Middle frontal gyrus (tissue), 1 donor: ENCODE data around the gene USP22.
A peak's percentile ranks its signal among the peaks of the same experiment; 100 is the strongest.

Experiments used
- DNase-seq: peaks from one replicate; pipeline ENCODE4 v3.0.0-alpha.2; 2015; ENCODE audit warnings: low spot score; ENCODE audit errors: extremely low spot score

The USP22 gene

DNA sequence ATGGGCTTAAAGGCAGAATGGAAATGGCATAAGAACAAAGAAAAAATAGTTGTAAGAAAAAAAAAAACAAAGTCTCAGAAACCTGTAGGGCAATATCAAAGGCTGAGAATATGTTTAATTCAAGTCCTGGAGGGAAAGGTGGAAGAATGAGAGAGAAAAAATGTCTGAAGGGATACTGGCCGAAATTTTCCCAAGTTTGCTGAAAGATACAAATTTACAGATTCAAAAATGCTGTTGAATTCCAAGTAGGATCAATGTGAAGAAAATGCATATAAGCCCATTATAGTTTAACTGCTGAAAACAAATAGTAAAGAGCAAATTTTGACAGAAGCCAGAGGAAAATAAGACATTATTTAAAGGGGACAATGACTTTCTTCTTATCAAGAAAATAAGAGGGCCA lies 6.6 kb upstream of the USP22 start:
- DNase-seq = no peak

DNA sequence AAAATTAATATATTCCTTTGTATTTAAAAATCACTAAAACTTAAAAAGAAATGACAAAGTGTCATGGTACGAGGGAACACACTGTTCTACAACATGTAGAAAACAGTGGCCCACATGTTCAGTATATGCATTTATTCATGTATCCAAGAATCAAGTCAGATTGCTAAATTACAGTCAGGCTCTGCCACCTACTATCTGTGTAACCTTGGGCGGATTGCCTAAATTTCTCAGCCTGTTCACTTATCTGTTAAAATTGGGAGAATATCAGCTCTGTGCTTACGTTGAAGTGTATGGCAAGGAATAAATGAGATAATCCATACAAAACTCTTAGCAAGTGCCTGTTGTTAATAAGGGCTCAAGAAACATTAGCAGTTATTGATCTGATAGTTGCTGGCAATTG lies 3.4 kb upstream of the USP22 start:
- no peak for DNase-seq

DNA sequence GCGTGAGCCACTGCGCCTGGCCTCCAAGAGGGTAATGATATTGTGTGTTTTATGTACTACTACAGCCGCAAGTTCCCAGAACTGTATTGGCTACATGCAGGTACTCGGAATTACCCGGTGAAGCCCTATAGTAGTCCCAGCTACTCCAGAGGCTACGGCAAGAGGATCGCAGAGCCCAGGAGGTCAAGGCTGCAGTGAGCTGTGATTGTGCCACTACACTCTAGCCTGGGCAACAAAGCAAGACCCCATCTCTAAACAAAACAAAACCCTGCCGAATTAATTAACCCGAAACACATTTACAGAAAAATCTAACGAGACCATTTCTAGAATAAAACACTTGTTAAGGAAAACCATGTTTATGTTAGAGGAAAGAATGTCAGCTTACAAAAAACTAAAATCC lies 2.2 kb upstream of the USP22 start:
- no peak for DNase-seq

DNA sequence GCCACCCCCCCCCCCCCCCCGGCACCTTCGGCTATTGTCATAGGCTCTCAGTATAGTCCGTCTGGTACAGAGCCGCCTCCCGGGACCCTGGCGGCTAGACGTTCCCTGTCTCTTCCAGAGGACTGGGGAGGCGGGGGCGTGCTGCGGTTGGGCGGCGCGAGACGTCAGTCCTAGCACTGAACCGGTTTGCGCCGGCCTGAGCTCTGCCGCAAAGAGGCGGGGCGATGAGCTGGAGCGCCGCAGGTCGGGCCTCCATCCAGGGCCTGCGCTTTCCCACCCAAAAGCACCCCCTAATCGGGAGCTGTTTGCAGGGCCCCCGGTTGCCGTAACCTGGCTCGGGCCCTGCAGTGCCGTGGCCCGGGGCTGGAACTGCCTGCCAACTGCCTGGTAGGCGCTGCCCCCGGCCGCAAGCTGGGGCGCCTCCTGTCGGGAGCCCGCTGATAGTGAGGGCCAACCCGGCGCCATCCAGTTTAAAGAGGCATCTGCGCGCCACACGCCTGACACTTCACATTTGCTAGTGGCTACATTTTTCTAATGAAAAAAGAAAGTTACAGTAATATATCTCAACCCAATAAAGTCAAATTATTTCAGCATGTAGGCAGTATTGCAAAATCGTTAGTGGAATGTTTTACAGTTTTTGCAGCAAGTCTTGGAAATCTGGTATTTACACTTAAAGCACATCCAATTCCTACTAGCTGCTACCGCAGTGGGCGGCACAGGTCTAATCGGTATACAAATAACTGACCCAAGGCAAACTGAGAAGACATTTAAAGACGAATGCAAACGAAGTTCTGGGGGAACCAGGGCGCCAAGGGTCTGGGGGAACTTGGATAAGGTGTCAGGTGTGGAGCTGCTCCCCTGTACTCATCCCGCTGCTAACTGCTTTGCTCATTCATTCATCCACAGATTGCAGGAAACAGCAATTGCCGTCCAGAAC lies 753 bp upstream of the USP22 start:
- DNase-seq = peak; percentile 97

DNA sequence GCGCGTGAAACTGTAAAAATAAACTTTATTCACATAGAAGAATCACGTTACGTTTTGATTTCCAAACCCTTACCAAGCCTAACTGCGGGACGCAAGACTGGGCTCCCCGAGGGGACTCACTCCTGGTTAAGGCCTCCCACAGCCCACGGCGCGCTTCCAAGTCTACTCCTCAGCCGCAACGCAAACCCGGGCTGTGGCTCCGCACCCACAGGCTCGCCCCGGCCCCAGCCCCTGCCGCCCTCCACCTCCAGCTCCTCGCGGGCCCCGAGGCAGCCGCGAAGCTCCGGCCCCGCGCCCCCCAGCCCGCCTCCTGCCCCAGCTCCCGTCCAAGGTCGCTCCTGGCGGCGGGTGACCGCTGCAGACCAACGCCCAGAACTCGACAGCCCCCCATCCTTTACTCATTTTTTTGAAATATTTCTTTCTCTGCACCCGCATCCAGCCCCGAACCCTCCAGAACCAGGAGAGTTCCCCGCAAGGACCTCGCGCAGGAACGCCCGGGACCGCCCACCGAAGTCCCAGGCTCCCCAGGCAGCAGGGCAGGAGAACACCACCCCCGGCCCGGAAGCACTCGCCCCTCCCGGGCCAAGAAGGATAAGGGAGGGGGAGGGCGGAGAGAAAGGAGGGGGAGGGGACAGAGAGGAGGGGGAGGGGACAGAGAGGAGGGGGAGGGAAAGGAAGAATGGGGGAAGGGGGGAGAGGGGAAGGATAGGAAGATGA lies 912 bp downstream of the USP22 start:
- DNase-seq = no peak

DNA sequence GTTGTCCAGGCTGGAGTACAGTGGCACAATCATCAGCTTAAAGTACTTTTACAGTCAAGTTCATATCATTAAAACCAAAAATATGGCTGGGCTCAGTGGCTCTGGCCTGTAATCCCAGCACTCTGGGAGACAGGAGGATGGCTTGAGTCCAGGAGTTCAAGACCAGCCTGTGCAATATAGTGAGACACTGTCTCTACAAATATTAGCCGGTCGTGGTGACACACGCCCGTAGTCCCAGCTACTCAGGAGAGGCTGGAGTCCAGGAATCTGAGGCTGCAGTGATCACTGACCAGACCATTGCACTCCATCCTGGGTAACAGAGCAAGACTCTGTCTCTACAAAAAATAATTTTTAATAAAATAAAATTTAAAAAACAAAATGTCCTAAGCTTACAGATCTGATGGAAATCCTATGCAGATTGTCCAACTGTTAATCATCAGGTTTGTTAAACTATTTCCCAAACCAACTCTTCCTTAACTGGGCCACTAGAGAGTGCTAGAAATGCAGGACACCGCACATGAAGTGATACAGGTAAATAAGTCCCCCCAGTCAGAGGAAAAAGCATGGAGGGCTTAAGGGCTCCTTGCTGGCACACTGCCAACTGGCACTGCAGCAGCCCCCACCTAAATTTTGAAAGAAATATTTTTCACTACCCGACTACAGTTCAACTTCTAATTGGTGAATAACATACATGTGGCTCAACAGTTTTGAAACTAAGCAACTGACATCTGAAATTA lies 2.8 kb downstream of the USP22 start:
- DNase-seq = no peak

DNA sequence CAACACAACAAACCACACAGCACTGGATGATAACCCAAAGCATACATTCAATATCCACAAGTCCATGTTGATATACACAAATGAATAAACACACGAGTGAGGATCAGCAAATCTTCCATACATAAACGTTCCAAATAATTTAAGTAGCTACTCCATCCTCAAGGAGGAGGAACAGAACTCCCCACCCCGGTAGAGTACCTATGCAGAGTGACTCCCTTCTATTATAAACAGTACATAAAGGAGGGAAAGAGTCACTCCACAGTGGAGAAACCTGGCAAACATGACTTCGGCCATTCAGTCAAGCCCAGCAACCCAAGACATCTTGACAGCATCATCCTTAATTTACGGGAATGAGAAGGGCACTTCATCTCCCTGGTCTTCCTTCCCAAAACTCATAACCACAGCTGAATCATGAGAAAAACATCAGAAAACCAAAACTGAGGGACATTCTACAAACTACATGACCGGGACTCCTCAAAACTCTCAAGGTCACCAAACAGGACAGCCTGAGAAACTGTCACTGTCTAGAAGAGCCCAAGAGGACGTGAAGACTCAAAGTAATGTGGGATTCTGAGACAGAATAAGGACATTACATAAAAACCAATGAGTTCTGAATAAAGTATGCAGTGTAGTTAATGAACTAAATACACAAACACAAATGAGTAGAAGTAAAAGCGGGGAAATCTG lies 5.6 kb downstream of the USP22 start:
- DNase-seq = no peak

DNA sequence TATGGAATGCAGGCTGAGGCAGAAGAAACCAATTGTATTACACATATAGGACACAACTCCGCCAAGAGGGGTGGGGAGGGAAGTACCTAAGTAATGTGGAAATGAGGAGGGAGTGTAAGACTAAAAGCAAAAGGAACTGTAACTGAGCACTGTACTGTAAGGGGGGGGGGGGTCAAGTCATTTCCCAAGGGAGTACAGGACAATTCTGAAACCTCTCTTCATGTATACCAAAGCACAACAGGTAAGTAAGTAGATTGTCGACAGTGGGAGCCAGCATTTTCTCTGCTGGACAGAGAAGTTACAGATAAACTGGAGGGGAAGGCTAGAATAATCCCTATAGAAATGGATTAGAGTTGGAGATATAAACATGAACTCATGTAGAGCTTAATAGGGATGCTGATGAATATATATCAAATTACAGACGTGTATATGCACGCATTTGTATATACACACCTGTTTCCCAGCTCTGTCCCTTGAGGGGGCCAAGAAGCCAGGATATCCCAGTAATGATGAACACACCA lies 6.4 kb downstream of the USP22 start:
- DNase-seq = no peak

DNA sequence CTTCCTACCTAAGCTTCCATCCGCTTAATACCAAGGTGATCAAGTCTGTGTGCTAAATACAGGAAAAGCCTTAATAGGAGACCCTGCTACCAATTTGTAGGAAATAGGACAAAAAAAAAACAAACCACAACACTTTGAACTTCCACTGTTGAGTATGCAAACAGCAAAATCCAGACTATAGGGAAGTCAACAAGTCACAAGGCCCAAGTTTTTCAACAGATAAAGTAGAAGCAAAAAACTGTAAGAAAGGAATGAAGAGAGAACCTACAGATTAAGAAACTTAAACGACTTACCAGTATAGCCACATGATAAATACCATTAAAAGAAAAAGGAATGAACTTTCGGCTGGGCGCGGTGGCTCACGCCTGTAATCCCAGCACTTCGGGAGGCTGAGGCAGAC lies 7.4 kb downstream of the USP22 start:
- no peak for DNase-seq

DNA sequence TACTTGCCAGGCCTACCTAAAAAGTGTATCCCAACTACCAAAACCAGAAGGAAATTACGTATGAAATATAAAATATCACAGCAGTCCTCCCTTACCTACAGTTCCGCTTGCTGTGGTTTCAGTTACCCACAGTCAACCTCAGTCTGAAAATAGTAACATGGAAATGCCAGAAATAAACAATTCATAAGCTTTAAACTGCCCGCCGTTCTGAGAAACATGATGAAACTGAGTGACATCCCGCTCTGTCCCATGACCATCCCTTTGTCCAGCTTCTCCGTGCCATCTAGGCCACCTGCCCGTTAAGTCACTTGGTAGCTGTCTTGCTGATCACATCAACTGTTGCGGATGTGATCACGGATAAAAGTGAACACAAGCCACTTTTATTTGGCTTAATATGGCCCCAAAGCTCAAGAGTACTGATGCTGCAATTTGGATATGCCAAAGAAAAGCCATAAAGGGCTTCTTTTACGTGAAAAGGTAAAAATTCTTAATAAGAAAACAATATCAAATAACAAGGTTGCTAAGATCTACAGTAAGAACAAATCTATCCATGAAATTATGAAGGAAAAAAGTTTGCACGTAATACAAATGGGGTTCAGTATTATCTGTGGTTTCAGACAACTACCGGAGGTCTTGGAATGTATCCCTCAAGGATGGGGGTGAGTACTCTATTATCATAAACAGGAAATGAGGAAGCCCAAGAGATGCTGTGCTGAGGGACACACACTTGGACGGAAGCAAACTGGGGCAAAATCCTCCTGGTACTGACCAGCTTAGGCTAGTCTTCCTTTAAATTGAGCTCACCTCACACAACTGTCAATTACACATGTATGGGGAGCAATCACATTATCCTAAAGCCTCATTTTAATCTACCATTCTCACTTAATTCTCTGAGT lies 8.2 kb downstream of the USP22 start:
- DNase-seq = no peak

DNA sequence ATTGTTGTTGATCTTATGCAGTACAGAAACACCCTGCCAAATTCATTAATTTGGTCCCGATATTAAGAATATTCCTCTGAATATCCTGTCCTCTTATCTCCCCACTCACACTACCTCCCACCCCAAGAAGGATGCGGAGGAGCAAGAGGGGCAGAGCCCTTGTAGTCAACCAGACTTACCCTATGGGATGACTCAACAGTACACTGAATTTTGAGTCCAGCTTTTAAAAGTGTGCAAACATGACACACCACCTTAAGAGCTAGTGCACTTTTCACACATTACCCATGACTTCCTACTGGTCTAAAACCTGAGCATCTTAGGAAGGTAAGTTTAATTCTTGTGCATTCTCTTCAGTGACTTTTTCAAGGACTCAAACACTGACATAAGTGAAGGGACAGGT lies 9.5 kb downstream of the USP22 start:
- DNase-seq = no peak

DNA sequence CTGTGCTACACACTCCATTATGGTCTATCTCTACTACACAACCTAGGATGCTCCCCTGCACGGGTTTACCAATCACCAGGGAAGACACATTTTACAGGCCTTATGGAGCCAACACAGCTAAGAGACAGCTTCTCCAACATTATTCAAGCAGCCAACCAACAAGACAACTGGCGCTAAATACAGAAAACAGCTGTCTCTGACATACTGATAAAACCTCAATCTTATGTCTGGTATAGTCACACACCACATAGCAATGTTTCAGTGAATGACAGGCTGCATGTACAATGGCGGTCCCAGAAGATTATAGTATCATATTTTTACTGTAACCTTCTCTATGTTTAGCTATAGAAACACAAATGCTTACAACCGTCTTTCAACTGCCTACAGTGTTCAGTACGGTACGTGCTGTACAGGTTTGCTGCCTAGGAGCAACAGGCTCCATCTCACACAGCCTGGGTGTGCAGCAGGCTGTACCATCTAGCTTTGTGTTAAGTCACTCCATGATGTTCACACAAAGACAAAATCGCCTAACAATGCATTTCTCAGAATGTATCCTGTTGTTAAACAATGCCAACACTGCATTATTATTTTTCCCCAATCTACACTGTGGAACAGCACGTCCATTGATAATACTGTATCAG lies 10.9 kb downstream of the USP22 start:
- no peak for DNase-seq

DNA sequence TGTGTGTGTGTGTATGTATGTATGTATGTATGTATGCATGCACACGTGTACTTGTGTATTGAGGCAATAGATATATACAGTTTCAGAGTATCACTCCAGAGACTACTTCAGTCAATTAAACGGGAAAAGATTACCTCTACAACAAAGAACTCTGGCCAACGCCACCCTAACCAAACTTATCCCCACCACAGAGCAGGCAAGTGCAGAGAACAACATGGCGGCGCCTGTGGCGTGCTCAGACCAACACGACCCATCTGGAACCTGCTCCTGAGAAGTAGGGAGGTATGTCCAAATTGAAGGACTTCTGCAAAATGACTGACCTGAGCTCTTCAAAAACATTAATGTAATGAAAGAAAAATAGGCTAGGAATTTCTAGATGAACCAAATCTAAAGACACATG lies 12.4 kb downstream of the USP22 start:
- no peak for DNase-seq

DNA sequence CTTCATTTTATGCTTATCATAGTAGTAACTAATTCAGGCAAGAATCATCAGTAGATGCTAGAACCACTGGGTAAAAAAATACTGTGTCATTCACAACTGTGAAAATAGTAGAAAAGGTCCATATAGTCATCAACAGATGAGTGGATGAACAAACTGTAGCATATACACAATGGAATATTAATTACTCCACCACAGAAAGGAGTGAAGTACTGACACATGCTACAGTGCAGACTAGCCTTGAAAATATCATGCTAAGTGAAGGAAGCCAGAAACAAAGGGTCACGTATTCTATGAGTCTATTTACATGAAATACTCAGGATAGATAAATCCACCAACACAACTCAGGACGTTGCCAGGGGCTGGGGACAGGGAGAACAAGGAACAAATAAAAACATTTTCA lies 13.3 kb downstream of the USP22 start:
- no peak for DNase-seq

DNA sequence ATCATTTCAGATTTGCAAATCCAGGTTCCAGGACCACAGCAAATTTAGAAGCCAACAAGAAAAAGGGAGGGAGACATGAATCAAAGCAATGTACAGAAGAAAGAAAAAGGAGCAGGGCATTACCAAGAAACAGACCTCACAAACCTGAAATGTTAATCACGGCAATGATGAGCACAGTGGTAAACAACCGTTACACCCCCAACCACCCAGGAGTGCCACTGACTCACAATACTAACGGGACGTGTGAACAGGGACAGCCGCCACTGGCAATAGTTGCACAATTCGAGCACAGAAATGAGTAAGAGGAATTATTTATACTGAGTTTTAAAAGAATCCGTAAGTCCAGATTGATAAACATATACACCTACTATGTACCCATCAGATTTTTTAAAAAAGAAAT lies 13.8 kb downstream of the USP22 start:
- no peak for DNase-seq

DNA sequence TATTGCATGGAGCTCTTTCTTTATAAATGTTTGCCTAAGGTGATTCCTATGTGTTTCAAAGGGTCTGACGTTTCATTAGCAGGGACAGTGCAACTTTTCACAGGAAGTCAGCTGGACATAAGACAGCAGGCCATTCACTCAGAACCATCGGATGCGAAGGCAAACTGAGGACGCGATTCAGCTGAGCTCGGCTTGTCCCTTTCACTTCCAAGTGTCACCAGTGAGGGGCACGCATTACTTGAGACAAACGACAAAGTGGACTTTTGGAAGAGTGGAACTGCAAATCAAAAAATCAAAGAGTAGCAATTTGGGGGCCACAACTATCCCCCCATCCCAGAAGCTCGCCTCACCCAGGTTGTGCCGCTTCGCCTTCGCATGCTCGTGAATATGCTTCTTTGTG lies 14.6 kb downstream of the USP22 start:
- no peak for DNase-seq

DNA sequence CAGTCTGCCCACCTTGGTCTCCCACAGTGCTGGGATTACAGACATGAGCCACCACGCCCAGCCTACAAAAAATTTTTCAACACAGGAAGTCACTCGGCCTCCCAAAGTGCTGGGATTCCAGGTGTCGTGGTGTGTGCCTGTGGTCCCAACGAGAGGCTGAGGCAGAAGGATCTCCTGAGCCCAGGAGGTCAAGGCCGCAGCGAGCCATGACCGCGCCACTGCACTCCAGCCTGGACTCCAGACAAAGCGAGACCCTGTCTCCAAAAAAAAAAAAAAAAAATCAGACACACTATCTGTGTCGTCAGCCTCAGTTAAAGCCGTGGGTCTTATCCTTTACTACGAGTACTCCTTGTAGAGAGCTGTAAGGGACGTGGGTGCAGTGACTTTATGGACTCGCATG lies 15.8 kb downstream of the USP22 start:
- DNase-seq = no peak

DNA sequence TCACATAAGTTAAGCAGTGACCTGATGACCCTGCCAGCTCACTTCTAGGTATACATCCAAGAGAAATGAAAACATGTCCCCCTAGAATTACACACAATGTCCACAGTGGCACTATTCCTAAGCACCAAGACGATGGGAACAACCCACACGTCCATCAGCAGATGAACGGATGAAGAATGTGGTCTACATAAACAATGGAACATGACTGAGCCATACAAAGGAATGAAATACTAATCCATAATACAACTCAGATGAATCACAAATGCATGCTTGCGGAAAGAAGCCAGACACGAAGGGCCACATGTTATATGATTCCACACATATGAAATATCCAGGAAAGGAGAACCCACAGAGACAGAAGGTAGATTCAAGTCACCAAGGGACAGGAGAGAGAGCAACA lies 17.4 kb downstream of the USP22 start:
- no peak for DNase-seq

DNA sequence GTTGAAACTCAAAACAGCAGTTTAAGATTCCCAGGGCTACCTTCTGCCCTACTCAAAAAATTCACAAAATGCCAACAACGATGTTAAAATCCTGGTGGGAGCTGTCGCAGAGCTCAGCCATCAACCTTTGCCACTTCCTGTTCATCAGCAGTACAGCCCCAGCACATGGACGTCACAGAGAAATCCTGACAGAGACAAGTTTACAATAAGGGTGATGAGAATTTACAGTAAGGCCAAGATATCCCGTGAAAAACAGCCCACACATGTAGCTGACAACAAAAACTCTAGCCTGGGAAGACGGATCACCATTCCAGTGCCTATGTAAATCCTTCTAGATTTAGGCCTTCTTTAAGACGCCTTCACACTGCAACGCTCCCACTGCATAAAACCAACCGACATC lies 18.8 kb downstream of the USP22 start:
- no peak for DNase-seq
